Measurements from ENCODE around the gene THSD4.
"Not testable (repeated sequence)": the region's sequence is repeated elsewhere in the genome, so short reads cannot be mapped to it uniquely, and the experiment has no call there.

Gene THSD4

GRCh38 chr15:71723344-71723743, 608.1 kb downstream of the THSD4 start:
- DNase-seq (ENCODE audit: low read depth): no peak

DNA sequence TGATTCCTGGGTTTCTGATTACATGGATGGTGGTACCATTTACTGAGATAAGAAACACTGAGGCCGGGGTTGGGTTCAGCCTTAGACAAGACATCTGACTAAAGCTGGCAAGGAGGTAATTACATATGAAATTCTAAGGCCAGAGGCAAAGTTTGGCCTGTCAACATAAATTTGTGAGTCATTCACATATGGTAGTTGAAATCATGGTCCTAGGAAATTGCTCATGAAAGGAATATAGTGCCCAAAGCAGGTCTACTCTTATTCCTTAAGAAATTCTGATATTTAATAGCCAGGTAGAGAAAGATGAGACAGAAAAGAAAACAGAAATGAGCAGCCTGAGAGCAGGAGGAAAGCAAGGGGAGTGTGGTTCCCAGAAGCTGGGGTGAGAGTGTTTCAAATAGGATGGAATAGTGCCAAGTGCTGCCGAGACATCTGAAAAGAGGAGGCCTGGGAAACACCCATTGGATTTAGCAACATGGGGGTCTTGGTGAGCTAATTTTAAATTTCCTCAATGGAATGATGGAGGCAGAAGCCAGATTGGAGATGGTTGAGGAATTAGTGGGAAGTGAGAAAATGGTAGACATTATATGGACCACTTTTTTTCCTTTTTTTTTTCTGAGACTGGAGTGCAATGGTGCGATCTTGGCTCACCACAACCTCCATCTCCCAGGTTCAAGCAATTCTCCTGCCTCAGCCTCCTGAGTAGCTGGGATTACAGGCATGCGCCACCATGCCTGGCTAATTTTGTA, 610.1 kb downstream of the THSD4 start:
- DNase-seq (ENCODE audit: low read depth): not testable (repeated sequence)

DNA sequence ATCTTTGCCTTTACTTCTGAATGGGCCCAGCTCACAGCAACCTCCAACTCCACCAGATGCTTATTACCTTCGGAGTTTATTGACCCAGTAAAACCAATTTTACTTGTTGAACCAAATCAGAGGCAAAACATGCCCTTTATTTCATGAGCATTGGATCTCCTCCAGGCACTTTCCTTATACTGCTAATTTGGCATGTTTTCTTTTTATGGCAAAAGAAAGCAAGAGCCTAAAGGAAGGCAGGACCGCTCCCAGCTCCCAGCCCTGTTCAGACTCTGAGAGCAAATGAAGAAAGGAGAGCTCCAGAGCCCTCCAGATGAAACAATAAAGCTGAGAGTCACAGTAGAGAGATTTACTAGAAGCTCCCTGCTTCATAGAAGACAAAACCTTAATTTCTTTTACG, 613.6 kb downstream of the THSD4 start:
- no peak for DNase-seq (ENCODE audit: low read depth)

GRCh38 chr15:71729319-71729718, 614.0 kb downstream of the THSD4 start:
- no peak for DNase-seq (ENCODE audit: low read depth)

DNA sequence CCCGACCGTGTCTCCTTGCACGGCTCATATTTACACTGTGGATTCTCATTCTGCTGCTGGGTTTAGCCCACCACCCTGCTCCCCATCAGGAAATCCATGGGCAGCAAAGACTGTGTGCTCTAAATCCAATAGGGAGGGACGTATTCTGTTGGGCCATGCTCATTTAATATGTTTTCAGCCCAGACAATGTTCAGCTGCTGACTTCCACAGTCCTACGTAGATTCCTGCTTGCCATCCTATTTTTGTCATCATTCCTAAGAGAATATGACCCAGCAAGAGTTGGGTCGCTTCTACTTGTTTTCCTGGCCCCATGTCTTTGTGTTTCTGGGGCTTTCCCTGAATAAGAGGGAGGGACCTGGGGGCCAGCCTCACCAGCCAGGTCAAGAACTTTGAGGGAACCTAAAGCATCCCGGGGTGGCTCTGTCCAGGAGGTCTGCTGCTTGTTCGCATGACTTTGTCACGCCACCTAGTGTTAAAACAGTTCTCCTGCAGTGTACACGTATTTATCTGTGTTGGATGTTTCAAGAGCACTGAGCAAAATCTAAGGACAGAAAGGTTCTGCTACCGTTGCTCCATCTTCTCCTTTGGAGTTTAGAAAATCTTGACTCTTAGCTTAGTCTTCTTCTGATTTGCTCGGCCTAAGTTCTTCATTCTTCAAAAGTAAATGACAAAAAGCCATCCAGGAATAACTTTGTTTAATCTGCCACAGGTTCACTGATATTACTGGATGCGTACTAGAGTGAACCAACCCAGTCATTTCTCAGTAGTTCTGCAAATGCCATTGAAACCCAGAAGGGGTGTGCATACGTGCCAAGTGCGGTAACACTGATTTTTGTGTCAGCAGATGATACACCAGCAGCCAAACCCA, 615.2 kb downstream of the THSD4 start:
- DNase-seq (ENCODE audit: low read depth): peak; percentile 47

DNA sequence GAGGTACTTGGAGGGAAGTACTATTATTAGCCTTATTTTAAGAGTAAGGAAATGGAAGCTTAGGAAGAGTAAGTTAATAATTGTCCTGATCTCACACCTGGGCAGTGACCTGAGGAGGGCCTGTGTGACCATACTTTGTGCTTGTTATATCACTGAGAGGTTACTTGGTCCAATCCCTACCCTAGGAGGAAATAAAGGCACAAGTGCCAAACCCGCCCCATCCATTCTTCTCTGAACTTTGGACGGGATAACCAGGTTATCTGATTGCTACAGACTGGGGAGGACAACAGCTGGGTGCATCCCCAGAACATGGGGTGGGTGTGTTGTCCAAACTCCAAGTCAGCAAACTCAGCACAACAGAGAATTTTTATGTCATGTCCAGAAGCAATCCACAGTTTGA, 617.4 kb downstream of the THSD4 start:
- no peak for DNase-seq (ENCODE audit: low read depth)

- DNase-seq (ENCODE audit: low read depth): no peak
Observed at GRCh38 chr15:71733122-71733521, 617.9 kb downstream of the THSD4 start.

GRCh38 chr15:71734709-71735384, 619.6 kb downstream of the THSD4 start:
- DNase-seq (ENCODE audit: low read depth): no peak

DNA sequence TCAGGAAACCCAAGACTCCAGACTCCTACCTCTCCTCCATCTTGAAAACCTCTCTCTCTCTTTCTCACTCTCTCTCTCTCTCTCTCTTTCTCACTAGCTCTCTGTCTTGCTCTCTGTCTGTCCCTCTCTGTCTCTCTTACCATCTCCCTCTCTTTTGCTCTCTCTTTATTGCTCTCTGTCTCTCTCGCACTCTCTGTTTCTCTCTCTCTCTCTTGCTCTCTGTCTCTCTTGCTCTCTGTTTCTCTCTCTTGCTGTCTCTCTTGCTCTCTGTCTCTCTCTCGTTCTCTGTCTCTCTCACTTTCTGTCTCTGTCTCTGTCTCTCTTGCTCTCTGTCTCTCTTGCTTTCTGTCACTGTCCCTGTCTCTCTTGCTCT, 620.1 kb downstream of the THSD4 start:
- DNase-seq (ENCODE audit: low read depth): no peak

- no peak for DNase-seq (ENCODE audit: low read depth)
Observed at GRCh38 chr15:71736286-71736947, 621.1 kb downstream of the THSD4 start.

DNA sequence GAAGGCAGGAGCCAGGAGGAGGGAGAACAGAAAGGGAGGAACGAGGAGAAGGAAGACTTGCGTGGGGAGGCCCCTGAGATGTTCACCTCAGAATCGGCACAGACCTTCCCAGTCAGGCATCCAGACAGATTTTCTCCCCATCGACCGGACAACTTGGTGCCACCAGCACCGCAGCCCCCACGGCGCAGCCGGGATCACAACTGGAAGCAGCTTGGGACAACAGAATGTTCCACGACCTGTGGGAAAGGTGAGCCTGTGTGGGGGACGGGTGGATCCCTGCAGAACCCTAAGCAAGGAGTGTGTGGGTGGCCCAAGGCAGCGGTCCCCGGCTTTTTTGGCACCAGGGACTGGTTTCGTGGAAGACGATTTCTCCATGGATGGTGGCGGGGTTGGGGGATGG, 622.5 kb downstream of the THSD4 start:
- no peak for DNase-seq (ENCODE audit: low read depth)

DNA sequence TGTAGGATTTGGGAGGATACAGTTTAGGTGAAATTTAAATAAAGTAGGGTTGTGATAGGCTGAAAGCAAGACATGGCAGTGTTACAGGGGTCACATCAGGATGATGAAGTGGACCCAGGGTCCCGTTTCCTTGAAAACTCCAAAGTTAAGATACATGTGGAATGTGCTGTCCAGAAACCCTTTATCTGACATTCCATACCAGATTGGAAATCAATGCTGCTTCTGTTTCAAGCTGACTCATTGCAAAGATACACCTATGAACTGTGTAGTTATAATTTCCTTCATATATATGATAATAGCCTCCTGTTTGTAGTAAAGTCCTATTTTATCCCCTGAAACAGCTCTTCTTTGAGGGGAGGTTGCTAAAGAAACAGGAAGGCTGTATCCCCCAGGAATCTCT, 624.1 kb downstream of the THSD4 start:
- DNase-seq (ENCODE audit: low read depth): no peak

DNA sequence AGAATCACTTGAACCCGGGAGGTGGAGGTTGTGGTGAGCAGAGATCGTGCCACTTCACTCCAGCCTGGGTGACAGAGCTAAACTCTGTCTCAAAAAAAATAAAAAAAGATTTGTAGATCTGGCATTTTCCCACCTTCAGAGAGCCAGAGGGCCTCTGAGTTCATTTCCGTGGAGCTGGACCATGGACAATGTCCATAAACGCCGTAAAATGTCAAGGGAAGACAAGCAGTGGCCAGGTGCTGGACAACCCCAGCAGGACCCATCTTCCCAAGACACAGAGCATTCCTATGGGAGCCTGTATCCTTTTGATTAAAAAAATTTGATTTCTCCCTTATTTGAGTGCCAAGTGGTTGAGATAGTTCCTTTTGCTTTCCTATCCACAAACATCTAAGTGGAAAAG, 627.7 kb downstream of the THSD4 start:
- no peak for DNase-seq (ENCODE audit: low read depth)

DNA sequence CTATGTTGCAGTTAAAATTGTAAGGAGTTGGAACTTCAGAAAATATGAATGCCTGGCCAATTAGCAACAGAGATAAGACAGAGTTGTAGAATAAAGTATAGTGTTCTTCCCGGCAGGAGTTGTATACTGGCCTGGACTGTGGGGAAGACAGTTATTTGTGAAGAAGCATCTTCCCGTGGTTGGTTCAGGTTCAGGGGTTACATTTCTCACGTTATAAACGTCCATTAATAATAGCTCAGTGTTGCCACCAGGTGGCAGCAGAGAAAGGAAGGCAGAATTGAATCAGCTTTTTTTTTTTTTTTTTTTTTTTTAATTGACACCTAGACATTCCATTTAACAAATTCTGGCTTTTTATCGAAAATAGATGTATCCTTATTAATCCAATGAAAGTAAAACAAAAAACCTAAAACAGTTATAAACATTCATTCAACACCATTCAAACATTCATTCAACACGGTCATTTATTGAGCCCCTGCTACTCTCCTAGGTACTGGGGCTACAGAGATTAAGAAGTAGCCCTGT, 628.7 kb downstream of the THSD4 start:
- no peak for DNase-seq (ENCODE audit: low read depth)

DNA sequence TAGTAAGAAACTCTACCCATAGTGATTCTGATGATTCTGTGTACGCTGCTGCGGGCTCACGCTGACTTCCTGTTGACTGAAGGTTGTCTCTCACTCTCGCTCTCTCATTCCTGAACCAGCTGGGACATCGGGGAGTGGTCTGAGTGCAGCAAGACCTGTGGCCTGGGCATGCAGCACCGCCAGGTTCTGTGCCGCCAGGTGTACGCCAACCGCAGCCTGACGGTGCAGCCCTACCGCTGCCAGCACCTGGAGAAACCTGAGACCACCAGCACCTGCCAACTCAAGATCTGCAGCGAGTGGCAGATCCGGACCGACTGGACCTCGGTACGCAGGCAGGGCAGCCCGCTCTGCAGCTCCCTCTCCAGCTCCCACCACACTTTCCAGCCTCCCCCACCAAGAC, 631.4 kb downstream of the THSD4 start:
- no peak for DNase-seq (ENCODE audit: low read depth)

- DNase-seq (ENCODE audit: low read depth): peak; percentile 57
Observed at GRCh38 chr15:71747128-71748083, 632.1 kb downstream of the THSD4 start.

DNA sequence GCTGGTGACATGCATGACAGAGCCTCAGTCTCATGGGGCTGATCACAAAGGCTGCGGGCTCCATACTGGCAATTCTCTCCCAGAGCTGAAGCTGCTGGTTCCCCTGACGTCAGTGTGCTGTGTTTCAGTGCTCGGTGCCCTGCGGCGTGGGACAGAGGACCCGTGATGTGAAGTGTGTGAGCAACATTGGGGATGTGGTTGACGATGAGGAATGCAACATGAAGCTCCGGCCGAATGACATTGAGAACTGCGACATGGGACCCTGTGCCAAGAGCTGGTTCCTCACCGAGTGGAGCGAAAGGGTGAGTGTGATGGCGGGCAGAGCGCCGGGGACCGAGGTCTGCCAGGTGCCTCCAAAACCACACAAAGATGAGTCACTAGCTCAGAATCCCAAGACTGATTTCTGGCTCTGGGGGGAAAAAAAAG, 633.0 kb downstream of the THSD4 start:
- DNase-seq (ENCODE audit: low read depth): no peak

DNA sequence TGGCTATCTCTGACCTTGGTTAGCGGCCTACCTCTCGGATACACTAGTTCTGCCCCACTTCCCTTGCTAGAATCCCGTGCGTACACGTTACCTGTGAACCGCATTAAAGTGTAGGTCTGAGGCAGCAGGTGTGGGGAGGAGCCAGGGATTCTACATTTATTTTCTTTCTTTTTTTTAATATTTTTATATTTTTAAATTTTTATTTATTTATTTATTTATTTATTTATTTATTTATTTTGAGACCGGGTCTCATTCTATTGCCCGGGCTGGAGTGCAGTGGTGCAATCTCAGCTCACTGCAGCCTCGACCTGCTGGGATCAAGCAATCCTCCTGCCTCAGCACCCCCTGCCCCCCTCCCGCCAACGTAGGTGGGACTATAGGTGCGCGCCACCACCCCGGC, 634.2 kb downstream of the THSD4 start:
- DNase-seq (ENCODE audit: low read depth): no peak

DNA sequence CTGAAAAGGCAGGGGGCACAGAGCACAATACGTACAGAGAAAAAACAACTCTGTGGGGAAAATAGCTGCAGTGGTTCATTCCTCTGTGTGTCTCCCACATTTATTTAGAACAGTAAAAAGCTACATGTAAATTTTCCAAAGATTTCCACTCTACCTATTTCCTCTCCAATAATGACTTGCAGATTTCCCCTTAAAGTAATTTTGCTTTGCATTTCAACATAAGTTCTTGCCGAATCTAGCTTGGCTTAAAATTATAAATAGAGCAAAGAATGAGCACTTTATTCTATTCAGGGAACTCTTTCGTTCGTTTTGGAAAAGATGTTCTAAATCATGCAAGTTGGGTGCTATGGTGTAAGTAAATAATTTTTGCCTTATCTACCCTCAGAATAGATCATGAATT, 636.9 kb downstream of the THSD4 start:
- DNase-seq (ENCODE audit: low read depth): no peak

DNA sequence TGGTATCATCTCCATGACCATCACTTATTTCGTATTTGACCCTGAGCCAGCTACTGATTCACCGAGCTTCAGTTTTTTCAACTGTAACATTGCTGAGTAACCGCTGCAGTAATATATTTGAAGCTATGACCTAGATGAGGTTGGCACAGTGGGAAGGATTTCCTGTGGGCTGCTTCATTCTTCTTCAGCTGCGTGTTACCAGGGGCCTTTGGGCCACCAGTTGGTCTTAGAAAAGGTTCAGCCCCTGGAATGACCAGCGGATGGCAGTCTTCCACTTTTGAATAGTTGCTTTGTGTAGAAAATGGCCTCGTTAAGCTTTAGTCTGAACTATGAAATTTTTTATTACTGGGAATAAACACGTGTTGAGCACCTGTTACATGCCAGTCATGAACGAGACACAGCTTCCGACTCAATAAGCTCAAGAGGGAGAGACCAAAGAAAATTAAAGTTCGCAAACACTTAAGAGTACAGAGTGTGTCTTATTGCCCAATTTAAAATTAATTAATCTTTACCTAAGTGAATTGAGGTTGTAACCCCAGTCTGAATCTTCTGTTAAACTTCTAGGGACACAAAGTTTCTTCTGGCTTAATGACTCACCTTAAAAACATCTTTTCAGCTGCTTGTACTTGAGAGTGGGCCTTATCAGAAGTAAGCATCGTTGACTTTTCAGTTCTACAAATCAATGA, 637.5 kb downstream of the THSD4 start:
- DNase-seq (ENCODE audit: low read depth): peak; percentile 98

Data from stromal cell of bone marrow (primary cell).